K562 (cell line): ENCODE results near the gene TRIM38. TPM values are rescaled to one million over a fixed set of nuclear protein-coding genes. Genes with fewer than 3 reads are reported as not detected.

Experiments used
- ATAC-seq: fragments of 200-7000 bp; cut with Tn5 transposase; 3 replicates; pipeline ENCODE4 v1.9.1; 2020; ENCODE audit warnings: moderate library complexity
- BruUV-seq: library from RNA; stranded (reverse); fragments of 400-500 nt; replicated peaks from 2 replicates; lab custom pipeline; 2021; lab: Mats Ljungman, UMichigan
- CTCF ChIA-PET: fragments of 300-600 bp; formaldehyde crosslinking; extraction: SDS; loops from one replicate; lab custom pipeline; 2021; ENCODE audit warnings: low intra/inter-chr PET ratio; lab: Yijun Ruan, JAX
- POLR2A ChIA-PET: fragments of 300-600, 350-650 bp; sonication (Branson Sonifier 250); formaldehyde crosslinking; extraction: SDS; loops from one replicate; lab custom pipeline; 2021; ENCODE audit warnings: antibody characterized with exemption, inconsistent platforms; lab: Yijun Ruan, JAX
- DNase-seq, 4 experiments: peaks; one replicate each; pipeline versions ENCODE4 v3.0.0 to v3.0.0-alpha.2; 2011 to 2018; ENCODE audit warnings: low spot score in 3 of 4, mixed read lengths in 3 of 4; ENCODE audit errors: extremely low read depth in 1 of 4
- FAIRE-seq: peaks from 2 replicates; lab custom pipeline; 2011; peaks lifted over from hg19 to GRCh38; lab: Jason Lieb, UNC
- H2AFZ ChIP-seq: 2 replicates; pipeline ENCODE4 v1.6.0; 2011; ENCODE audit warnings: low read depth, low read length, control low read depth, inconsistent platforms
- H3K27ac ChIP-seq: fragments of 200-600 bp; 3 replicates; pipeline ENCODE4 v1.8.0; 2011; ENCODE audit warnings: low read depth, mild to moderate bottlenecking, control low read depth, inconsistent platforms, low read length, moderate library complexity, mixed read lengths; ENCODE audit errors: extremely low read depth
- H3K27me3 ChIP-seq, 2 experiments: fragments of 300-600 bp in 1 of 2; 2 replicates in 1 of 2; 3 replicates in 1 of 2; pipeline versions ENCODE4 v1.6.0 to v1.8.0; 2011; ENCODE audit warnings: inconsistent platforms in 2 of 2, low read length in 2 of 2, mild to moderate bottlenecking in 1 of 2, mixed read lengths in 1 of 2, moderate library complexity in 1 of 2; ENCODE audit not compliant: control insufficient read depth in 2 of 2, insufficient read depth in 2 of 2
- H3K36me3 ChIP-seq: fragments of 300-600 bp; 3 replicates; pipeline ENCODE4 v1.8.0; 2011; ENCODE audit warnings: mild to moderate bottlenecking, low read length, inconsistent platforms; ENCODE audit not compliant: control insufficient read depth, insufficient read depth
- H3K4me1 ChIP-seq, 2 experiments: fragments of 200-600 bp in 1 of 2; replicated peaks in 1 of 2; 2 replicates in 1 of 2; 3 replicates in 1 of 2; pipeline versions ENCODE4 v1.5.1 to v1.8.0; 2011; ENCODE audit warnings: inconsistent platforms in 2 of 2, low read length in 2 of 2, mild to moderate bottlenecking in 1 of 2, mixed read lengths in 1 of 2, moderate library complexity in 1 of 2; ENCODE audit not compliant: control insufficient read depth in 2 of 2, insufficient read depth in 2 of 2
- H3K4me2 ChIP-seq: 2 replicates; pipeline ENCODE4 v1.6.1; 2011; ENCODE audit warnings: low read length, control low read depth, inconsistent platforms, mixed read lengths; ENCODE audit not compliant: insufficient read depth
- H3K4me3 ChIP-seq: fragments of 200-600 bp; sonication (generic), shearing (Covaris generic); 2 replicates; pipeline ENCODE4 v1.5.1; 2016; ENCODE audit warnings: control low read depth, inconsistent platforms
- H3K79me2 ChIP-seq: fragments of 200-600 bp; 3 replicates; pipeline ENCODE4 v1.8.0; 2011; ENCODE audit warnings: low read length, inconsistent platforms; ENCODE audit not compliant: control insufficient read depth, insufficient read depth
- H3K9ac ChIP-seq, 2 experiments: 2 replicates each; pipeline versions ENCODE4 v1.6.0 to v1.6.1; 2011; ENCODE audit warnings: low read depth in 2 of 2, low read length in 2 of 2, control low read depth in 1 of 2, inconsistent platforms in 1 of 2, mild to moderate bottlenecking in 1 of 2, mixed read lengths in 1 of 2; ENCODE audit not compliant: insufficient read depth in 1 of 2
- H3K9me1 ChIP-seq: one replicate; pipeline ENCODE4 v1.6.0; 2011; ENCODE audit warnings: inconsistent platforms, mild to moderate bottlenecking, low read length, moderate library complexity; ENCODE audit not compliant: control insufficient read depth, insufficient read depth
- H3K9me3 ChIP-seq: replicated peaks from 2 replicates; pipeline ENCODE4 v1.5.1; 2011; ENCODE audit warnings: low read depth, low read length, inconsistent platforms; ENCODE audit not compliant: control insufficient read depth, insufficient read depth
- H4K20me1 ChIP-seq: replicated peaks from 2 replicates; pipeline ENCODE4 v1.6.1; 2011; ENCODE audit warnings: low read length, inconsistent platforms, mixed read lengths; ENCODE audit not compliant: control insufficient read depth, insufficient read depth
- BCL6 ChIP-seq: fragments of 250-450 bp; sonication (Bioruptor Pico); IDR thresholded peaks from 2 replicates; pipeline ENCODE4 v1.4.0; 2020
- CEBPG ChIP-seq, 3 experiments: fragments of 200-800 bp in 1 of 3; sonication (Bioruptor generic) in 1 of 3; sonication (generic) in 1 of 3; formaldehyde crosslinking in 1 of 3; IDR thresholded peaks in 2 of 3; conservative IDR thresholded peaks in 1 of 3; 2 replicates each; pipeline versions ENCODE4 v1.6.1 to v1.8.0; 2016 to 2022; ENCODE audit warnings: missing compliant biosample characterization in 2 of 3, missing genetic modification characterization in 2 of 3, mild to moderate bottlenecking in 1 of 3, missing genetic modification reagents in 1 of 3
- HMGN3 ChIP-seq: IDR thresholded peaks from 2 replicates; pipeline ENCODE4 v1.6.1; 2011; ENCODE audit warnings: borderline replicate concordance, low read depth, mild to moderate bottlenecking, mixed read lengths, low read length; ENCODE audit not compliant: insufficient read length; ENCODE audit errors: extremely low read depth
- SP2 ChIP-seq: IDR thresholded peaks from 2 replicates; pipeline ENCODE4 v1.6.1; 2011; ENCODE audit warnings: mild to moderate bottlenecking, low read depth, low read length, moderate library complexity; ENCODE audit not compliant: poor library complexity, severe bottlenecking; ENCODE audit errors: extremely low read depth
- TCF15 ChIP-seq: fragments of 250-450 bp; sonication (Bioruptor Pico); IDR thresholded peaks from 2 replicates; pipeline ENCODE4 v1.8.0; 2022; ENCODE audit warnings: moderate library complexity, mild to moderate bottlenecking, inconsistent platforms
- TCFL5 ChIP-seq: fragments of 250-450 bp; sonication (Bioruptor Pico); conservative IDR thresholded peaks from 2 replicates; pipeline ENCODE4 v1.6.1; 2021; ENCODE audit warnings: mild to moderate bottlenecking, moderate library complexity, matching md5 sums
- THRAP3 ChIP-seq: fragments of 450-650 bp; IDR thresholded peaks from 2 replicates; pipeline ENCODE4 v1.6.1; 2016; ENCODE audit warnings: mild to moderate bottlenecking, inconsistent platforms, borderline replicate concordance
- ZNF79 ChIP-seq: fragments of 250-450 bp; sonication (Bioruptor Pico); IDR thresholded peaks from 2 replicates; pipeline ENCODE4 v1.4.0; 2020; ENCODE audit warnings: low read depth, mild to moderate bottlenecking, moderate library complexity
- WGBS: fragments of 100-300 bp; shearing (Covaris generic); methylation state at CpG from one replicate; pipeline ENCODE4 v1.1.6; 2016; ENCODE audit warnings: low coverage, mixed read lengths; ENCODE audit not compliant: insufficient coverage; ENCODE audit errors: missing lambda C conversion rate; 5-methylcytosine and 5-hydroxymethylcytosine counted together
- in situ Hi-C: fragments of 300-500 bp; cut with MboI; formaldehyde crosslinking; loops from 4 replicates; pipeline ENCODE4 v1.15.0; 2018; ENCODE audit warnings: inconsistent platforms, mixed read lengths
- intact Hi-C: fragments of 100-400 bp; cut with micrococcal nuclease; formaldehyde crosslinking; loops from 2 replicates; pipeline ENCODE4 v1.14.2; 2022
- polyA plus RNA-seq, 8 experiments: library from polyadenylated mRNA; depleted of rRNA in 4 of 8; stranded (reverse) in 5 of 8; unstranded in 3 of 8; fragments of >200 nt; fragmentation: Nextera tagmentation in 2 of 8; fragmentation: Illumina TruSeq in 1 of 8; extraction: Ambion mirVana in 2 of 8; extraction: Trizol in 1 of 8; gene quantifications; 2 replicates each; pipeline versions ENCODE4 v1.2.1 to v1.2.3, GENCODE V29; 2011 to 2014; ENCODE audit warnings: inconsistent platforms in 1 of 8, missing spikeins in 1 of 8
- total RNA-seq, 7 experiments: library from RNA; depleted of rRNA in 6 of 7; stranded (reverse); fragments of >200 nt in 6 of 7; fragmentation: Illumina TruSeq in 2 of 7; extraction: Trizol in 2 of 7; gene quantifications; 2 replicates each; pipeline versions ENCODE4 v1.2.1 to v1.2.3, GENCODE V29; 2011 to 2021; ENCODE audit warnings: low replicate concordance in 1 of 7

TRIM38 gene
- total and polyA plus RNA-seq, 9 of the 15 experiments (the other 6 are each of a cell fraction or from before 2014, with no cell fraction given) = 1.7 to 6.7 (median 6.3) TPM

- no peak for FAIRE-seq
- peaks cover 2% of the 10 kb centered on the region; the same call in 1 of the 2 replicates for H3K9me3 ChIP-seq
- H3K4me2 ChIP-seq = no peak overlapping the region
- TF ChIP-seq SP2 = no peak
- no peak for TF ChIP-seq CEBPG (CRISPR knock-in tag; IDR thresholded peaks at IDR 0.05)
- TF ChIP-seq CEBPG (tag; conservative IDR thresholded peaks at IDR 0.05 in 1 of 2, IDR thresholded peaks at IDR 0.05 in 1 of 2) = peak in 1 of 2 experiments; percentile 50; a peak in 2 of 4 replicates
- in situ Hi-C loops (no loop called here), intact Hi-C loops (no loop called here)
- peaks cover 11% of the 10 kb centered on the region for H3K79me2 ChIP-seq
- H3K9me1 ChIP-seq = no peaks in the 10 kb centered on the region
- no TSS peak for BruUV-seq
- DNase-seq = no peak
- H3K27me3 ChIP-seq = no peaks in the 10 kb centered on the region
- H3K27ac ChIP-seq = no peak overlapping the region
- ChIA-PET CTCF (no interaction called here), POLR2A (interaction anchor here (0.6 to 1.4 kb wide), 3 partner anchors 9 to 92 kb away, joined by 3 to 4 read pairs (median 4); no protein-coding TSS in a partner anchor)
- WGBS = 96% methylated on average over 4 of the region's 4 CpGs
- H3K36me3 ChIP-seq = peaks cover 36% of the 10 kb centered on the region; the same call in 2 of the 3 replicates
- H4K20me1 ChIP-seq = no peaks in the 10 kb centered on the region
- H2AFZ ChIP-seq = no peak overlapping the region
- no peak overlapping the region for H3K4me3 ChIP-seq
- no peak overlapping the region for H3K9ac ChIP-seq
- no peak for ATAC-seq
- H3K4me1 ChIP-seq = peaks cover 6% of the 10 kb centered on the region in 2 experiments; a peak in 3 of 5 replicates
Measured at GRCh38 chr6:25965058-25965457, 2.5 kb downstream of the TRIM38 start.

- ATAC-seq (no peak), DNase-seq (no peak), FAIRE-seq (no peak)
- Histone ChIP-seq H3K9me1 (no peaks in the 10 kb centered on the region), H3K4me1 (peaks cover 11 to 16% of the 10 kb centered on the region in 2 experiments), H3K9me3 (no peaks in the 10 kb centered on the region), H2AFZ (no peak overlapping the region), H3K27me3 (no peaks in the 10 kb centered on the region), H3K79me2 (peaks cover 11% of the 10 kb centered on the region), H3K4me3 (no peak overlapping the region), H3K27ac (no peak overlapping the region), H3K4me2 (no peak overlapping the region), H3K9ac (no peak overlapping the region), H3K36me3 (peaks cover 47% of the 10 kb centered on the region; the same call in 2 of the 3 replicates), H4K20me1 (no peaks in the 10 kb centered on the region)
- ChIA-PET POLR2A (interaction anchor here (1.3 kb wide), 1 partner anchor 57 kb away, joined by 4 read pairs; no protein-coding TSS in a partner anchor), CTCF (no interaction called here)
- 86% methylated on average over 9 of the region's 9 CpGs for WGBS
- intact Hi-C loops (no loop called here), in situ Hi-C loops (no loop called here)
- TF ChIP-seq THRAP3 = no peak
- TF ChIP-seq TCF15 (CRISPR knock-in tag) = no peak
- no peak for TF ChIP-seq ZNF79 (CRISPR knock-in tag)
- no peak for TF ChIP-seq BCL6 (CRISPR knock-in tag)
- TF ChIP-seq HMGN3 = no peak
- TF ChIP-seq TCFL5 (CRISPR knock-in tag) = no peak
- BruUV-seq = no TSS peak
Measured at GRCh38 chr6:25966711-25967110, 4.1 kb downstream of the TRIM38 start.
